ENCODE data around the gene GNG14. TPM values are rescaled to one million over a fixed set of nuclear protein-coding genes. Genes with fewer than 3 reads are reported as not detected.
"Not testable (repeated sequence)": the region's sequence is repeated elsewhere in the genome, so short reads cannot be mapped to it uniquely, and the experiment has no call there.

GNG14 gene
- polyA plus RNA-seq, 3 donors, result 0.28 to 0.68 TPM; not detected in 1

- peak; percentile 83 for DNase-seq
Measured at GRCh38 chr19:12666265-12667048, 21.3 kb upstream of the GNG14 start, which contains the start of the genes MAN2B1 and WDR83. TSS of gene MAN2B1 (minus strand) at chr19:12666742. CDS start at chr19:12666701, 41 bp downstream. TSS of gene WDR83 (plus strand) at chr19:12666807. CDS start at chr19:12669791, 2,984 bp downstream.

GRCh38 chr19:12667731-12668302, 20.0 kb upstream of the GNG14 start:
- DNase-seq, result no peak

- no peak for DNase-seq
Measured at GRCh38 chr19:12668346-12668745, 19.5 kb upstream of the GNG14 start.

- no peak for DNase-seq
Measured at GRCh38 chr19:12668932-12669269, 18.9 kb upstream of the GNG14 start.

- peak; percentile 81 for DNase-seq
Measured at GRCh38 chr19:12669270-12670158, 18.3 kb upstream of the GNG14 start.

GRCh38 chr19:12670159-12670928, 17.5 kb upstream of the GNG14 start:
- DNase-seq, result no peak

GRCh38 chr19:12672744-12673143, 15.1 kb upstream of the GNG14 start:
- no peak for DNase-seq

- no peak for DNase-seq
Measured at GRCh38 chr19:12675399-12675798, 12.4 kb upstream of the GNG14 start.

GRCh38 chr19:12675940-12676339, 11.9 kb upstream of the GNG14 start:
- no peak for DNase-seq

GRCh38 chr19:12676384-12676792, 11.4 kb upstream of the GNG14 start:
- peak; percentile 73 for DNase-seq

- DNase-seq, result no peak
Measured at GRCh38 chr19:12676928-12677327, 10.9 kb upstream of the GNG14 start.

GRCh38 chr19:12678039-12678438, 9.8 kb upstream of the GNG14 start:
- not testable (repeated sequence) for DNase-seq

- no peak for DNase-seq
Measured at GRCh38 chr19:12680034-12680433, 7.8 kb upstream of the GNG14 start.

- peak; percentile 98 for DNase-seq
Measured at GRCh38 chr19:12681074-12681987, 6.5 kb upstream of the GNG14 start, which contains the start of gene DHPS. TSS of gene DHPS (minus strand) at chr19:12681880. CDS start at chr19:12681766, 114 bp downstream.

- DNase-seq, result no peak
Measured at GRCh38 chr19:12685831-12686230, 2.0 kb upstream of the GNG14 start.

- DNase-seq, result no peak
Measured at GRCh38 chr19:12689012-12689411, 1.2 kb downstream of the GNG14 start.

GRCh38 chr19:12689581-12690216, 1.9 kb downstream of the GNG14 start:
- no peak for DNase-seq

GRCh38 chr19:12692960-12693359, 5.2 kb downstream of the GNG14 start:
- DNase-seq, result no peak

- DNase-seq, result no peak
Measured at GRCh38 chr19:12694641-12695040, 6.8 kb downstream of the GNG14 start.

- DNase-seq, result no peak
Measured at GRCh38 chr19:12695096-12695495, 7.3 kb downstream of the GNG14 start.
